Aortic smooth muscle cell (primary cell): ENCODE data around the gene UFL1. TPM values are rescaled to one million over a fixed set of nuclear protein-coding genes. Genes with fewer than 3 reads are reported as not detected.

Experiments used
- total RNA-seq: library from RNA; depleted of rRNA; stranded (reverse); fragments of >200 nt; gene quantifications from 2 replicates; pipeline ENCODE4 v1.2.3, GENCODE V29; 2014

UFL1 gene
- 31.2 and 33.1 TPM in 2 replicates for total RNA-seq

DNA sequence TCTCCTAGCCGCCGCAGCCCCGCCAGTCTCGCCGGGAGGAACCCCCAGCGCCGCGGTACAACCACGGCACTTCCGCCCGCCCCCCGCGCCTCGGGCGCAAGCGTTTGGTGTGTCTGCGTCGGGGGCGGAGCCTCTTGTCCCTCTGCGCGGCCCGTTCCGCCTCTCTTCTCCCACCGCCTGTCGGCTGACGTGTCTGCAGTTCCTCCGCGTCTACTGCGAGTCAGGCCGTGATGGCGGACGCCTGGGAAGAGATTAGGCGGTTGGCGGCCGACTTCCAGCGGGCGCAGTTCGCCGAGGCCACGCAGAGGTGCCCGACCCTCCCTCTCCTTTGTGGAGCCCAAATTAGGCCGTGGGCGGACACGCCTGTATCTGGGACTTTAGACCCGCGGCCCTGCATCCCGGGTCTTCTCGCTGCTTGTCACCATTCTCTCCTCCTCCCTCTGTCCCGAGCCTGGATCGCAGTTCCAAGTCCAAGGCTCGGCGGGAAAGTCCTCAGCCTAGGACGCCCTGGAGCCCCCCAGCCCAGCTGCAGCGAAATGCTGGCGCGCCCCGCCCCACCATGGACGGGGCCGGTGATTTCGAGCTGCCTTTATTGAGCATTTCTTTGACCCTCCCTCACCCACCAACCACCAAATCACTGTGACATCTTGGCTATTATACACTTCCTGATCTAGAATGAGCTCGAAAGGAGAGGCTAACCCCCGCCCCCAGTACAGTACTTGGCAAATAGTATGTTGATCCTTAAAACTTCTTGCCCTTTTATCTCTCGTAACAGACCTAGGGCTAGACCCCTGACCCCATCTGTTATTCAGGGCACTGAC is at the start of gene UFL1:
TSS of gene UFL1 (plus strand) at position 163 of the 821 bp plus-strand sequence. CDS start at position 231, 68 bp downstream.

DNA sequence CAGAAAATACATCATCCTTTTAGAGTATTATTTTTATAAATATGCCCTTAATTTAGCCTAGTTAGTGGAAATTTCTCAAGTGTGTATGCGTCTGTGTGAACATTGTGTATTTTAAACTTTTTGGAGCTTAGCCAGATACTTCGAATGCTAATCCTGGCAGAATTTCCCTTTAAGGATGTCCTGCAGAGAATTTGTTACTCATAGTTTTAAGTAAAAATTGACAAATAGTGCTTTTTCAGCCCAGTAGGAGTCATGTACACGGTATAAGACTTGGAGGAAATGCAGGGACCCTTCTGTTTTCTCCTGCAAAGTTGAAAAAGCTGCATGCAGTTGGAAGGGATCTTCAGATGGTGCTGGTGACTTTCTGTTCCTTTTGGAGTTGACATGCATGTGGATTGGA is 41.3 kb downstream of the UFL1 start, which contains the start of gene FHL5:
TSS of gene FHL5 (plus strand) at position 243 of the 400 bp plus-strand sequence. CDS start 40,486 bp downstream, outside the sequence.

Other genes with a start within 250 kb of the UFL1 start
- not detected in 2 replicates for gene FHL5, start 41.3 kb downstream of the UFL1 start, total RNA-seq